ENCODE results near the gene MAJIN.

DNA sequence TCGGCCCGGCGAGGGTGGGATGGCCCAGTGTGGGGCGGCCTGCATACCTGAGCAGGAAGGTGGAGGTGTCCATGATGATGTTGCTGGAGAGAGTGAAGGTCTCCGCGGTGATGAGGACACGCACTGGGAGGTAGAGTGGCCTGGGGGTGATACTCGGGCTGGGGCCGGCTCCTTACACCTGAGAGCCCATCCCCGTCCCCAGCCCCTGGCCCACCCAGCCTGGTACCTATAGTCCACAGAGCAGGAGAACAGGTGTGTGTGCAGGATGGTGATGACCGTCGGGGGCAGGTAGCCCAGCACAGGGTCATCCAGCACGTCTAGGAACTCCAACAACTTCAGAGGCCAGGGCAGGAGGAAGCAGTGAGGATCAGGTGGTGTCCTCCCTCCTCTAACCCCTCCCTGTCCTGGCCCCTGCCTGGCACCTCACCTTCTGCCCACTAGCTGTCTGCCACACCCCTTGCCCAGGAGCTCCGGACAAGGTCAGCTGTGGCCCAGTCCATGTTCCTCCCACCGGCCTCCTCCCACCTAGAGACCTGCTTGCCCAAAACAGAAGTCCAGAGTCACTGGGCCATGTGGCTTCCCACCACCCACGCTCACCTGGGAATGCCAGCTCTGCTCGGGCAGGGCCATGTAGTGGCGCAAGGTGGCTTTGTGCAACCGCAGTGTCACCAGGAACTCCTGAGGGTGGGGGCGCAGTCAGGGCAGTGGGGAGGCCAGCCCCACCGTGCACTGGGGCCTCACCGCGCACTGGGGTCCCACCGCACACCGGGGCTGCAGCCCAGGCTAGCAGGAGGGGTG lies 66.2 kb downstream of the MAJIN start:
- TF ChIP-seq NFE2 (IDR thresholded peaks at IDR 0.05; ENCODE audit: low read depth) (no peak), CREB1 (IDR thresholded peaks at IDR 0.05) (no peak), CREB1 (CRISPR knock-in tag; IDR thresholded peaks at IDR 0.05) (no peak)

Data from K562 (cell line).